ENCODE measurements around the gene SLBP. TPM values are rescaled to one million over a fixed set of nuclear protein-coding genes. Genes with fewer than 3 reads are reported as not detected.

The SLBP gene
- total and polyA plus RNA-seq, 2 of the 8 experiments (the other 6 are each of a cell fraction or from before 2014, with no cell fraction given) = 44.1 to 49.0 TPM

DNA sequence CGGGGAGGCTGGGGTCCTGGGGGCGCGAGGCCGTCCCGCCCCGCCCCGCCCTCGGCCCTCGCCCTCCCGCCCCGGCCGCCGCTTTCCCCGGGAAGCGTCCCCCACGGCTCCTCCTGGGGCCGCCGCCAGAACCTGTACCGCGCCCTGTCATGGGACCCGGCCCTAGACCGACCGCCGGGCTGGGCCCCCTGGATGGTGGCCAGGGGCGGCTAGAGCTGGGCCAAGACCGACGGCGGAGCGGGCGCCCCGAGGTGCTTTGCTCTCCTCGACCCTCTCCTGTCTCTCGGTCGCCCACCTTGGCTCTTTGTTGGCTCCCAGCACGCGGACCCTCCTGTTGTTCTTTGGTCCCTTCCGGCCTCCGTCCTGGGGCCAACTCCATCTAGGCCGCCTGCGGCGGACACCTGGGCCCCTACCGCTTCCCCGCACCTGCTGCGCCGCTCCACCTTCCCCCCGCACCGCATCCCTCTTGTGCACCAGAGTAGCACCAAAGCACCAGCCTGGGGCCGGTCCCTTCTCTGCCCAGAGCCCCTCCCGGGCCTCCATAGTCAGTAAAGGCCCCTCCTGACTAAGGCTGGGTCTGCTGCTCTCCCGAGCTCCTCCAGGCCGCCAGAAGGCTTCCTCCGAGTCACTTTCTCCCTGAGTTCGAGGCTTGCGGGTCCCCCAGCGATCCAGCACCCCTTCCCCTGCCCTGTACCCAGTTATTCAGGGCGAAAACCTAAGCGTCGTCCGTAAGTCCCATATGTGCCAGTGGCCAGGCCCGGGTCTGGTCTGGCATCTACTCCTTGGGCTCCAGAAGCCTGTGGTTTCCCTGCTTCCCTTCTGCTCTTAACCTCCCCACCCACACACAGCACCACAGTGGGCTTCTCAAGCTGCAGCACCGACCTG lies 9.8 kb upstream of the SLBP start (continued):
- TF ChIP-seq, protein P1, sequence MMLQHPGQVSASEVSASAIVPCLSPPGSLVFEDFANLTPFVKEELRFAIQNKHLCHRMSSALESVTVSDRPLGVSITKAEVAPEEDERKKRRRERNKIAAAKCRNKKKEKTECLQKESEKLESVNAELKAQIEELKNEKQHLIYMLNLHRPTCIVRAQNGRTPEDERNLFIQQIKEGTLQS (IDR thresholded peaks at IDR 0.05; ENCODE audit: insufficient read depth, low read depth, low read length) = no peak
- TF ChIP-seq NANOG (IDR thresholded peaks at IDR 0.05; ENCODE audit: insufficient read depth, low read depth, low read length, poor library complexity, severe bottlenecking) (no peak), SAP30 (IDR thresholded peaks at IDR 0.05; ENCODE audit: insufficient read depth, insufficient replicate concordance, low read length) (peak; percentile 48), POU5F1 (IDR thresholded peaks at IDR 0.05; ENCODE audit: low read depth, low read length) (no peak), CBX8 (IDR thresholded peaks at IDR 0.05; ENCODE audit: borderline replicate concordance, low read depth, low read length) (no peak), SP1 (IDR thresholded peaks at IDR 0.05; ENCODE audit: low read depth, low read length) (0 out of 2 replicates have a peak, but pooled peaks have one; percentile 3), MAX (IDR thresholded peaks at IDR 0.05) (peak; percentile 31; the same call in 1 of the 2 replicates), CEBPB (IDR thresholded peaks at IDR 0.05; ENCODE audit: low read depth, low read length) (no peak), TEAD4 (IDR thresholded peaks at IDR 0.05; ENCODE audit: low read depth, low read length) (no peak), KDM5A (IDR thresholded peaks at IDR 0.05; ENCODE audit: low read length) (no peak), PHF8 (conservative IDR thresholded peaks at IDR 0.05; ENCODE audit: low read depth, low read length) (0 out of 2 replicates have a peak, but pooled peaks have one; percentile 17), CHD2 (IDR thresholded peaks at IDR 0.05; ENCODE audit: low read length) (no peak), SRF (IDR thresholded peaks at IDR 0.05; ENCODE audit: low read depth, low read length) (no peak), MAFK (IDR thresholded peaks at IDR 0.05; ENCODE audit: low read depth, low read length) (no peak), CTCF (IDR thresholded peaks at IDR 0.05; ENCODE audit: control extremely low read depth in 1 of 3, insufficient read depth in 1 of 3, low read depth in 1 of 3, low read length in 3 of 3) (no peak), RBBP5 (IDR thresholded peaks at IDR 0.05; ENCODE audit: borderline replicate concordance, low read depth, low read length) (no peak), BCL11A (IDR thresholded peaks at IDR 0.05; ENCODE audit: low read depth in 2 of 2, low read length in 2 of 2) (no peak), TAF1 (IDR thresholded peaks at IDR 0.05; ENCODE audit: low read depth, low read length) (peak; percentile 9; the same call in 1 of the 2 replicates), KDM1A (IDR thresholded peaks at IDR 0.05; ENCODE audit: borderline replicate concordance, low read length) (no peak), EGR1 (IDR thresholded peaks at IDR 0.05; ENCODE audit: borderline replicate concordance, low read depth, low read length) (no peak), CREB1 (IDR thresholded peaks at IDR 0.05) (no peak)

Measured in H1 (cell line).